H1 (cell line): ENCODE measurements around the gene RELL2. TPM values are rescaled to one million over a fixed set of nuclear protein-coding genes. Genes with fewer than 3 reads are reported as not detected.
A peak's percentile ranks its signal among the peaks of the same experiment; 100 is the strongest.

Source experiments
- TAF7 ChIP-seq: optimal IDR thresholded peaks from 2 replicates; pipeline ENCODE3; 2011; ENCODE audit warnings: low read depth, mild to moderate bottlenecking, inconsistent platforms, low read length, moderate library complexity, borderline replicate concordance
- polyA plus RNA-seq, 7 experiments: library from polyadenylated mRNA; depleted of rRNA in 3 of 7; stranded (reverse) in 5 of 7; unstranded in 2 of 7; fragments of >200 nt in 5 of 7; fragments of 200-250 nt in 2 of 7; gene quantifications; 1 replicate in 5 of 7; 2 replicates in 1 of 7; 4 replicates in 1 of 7; pipeline versions ENCODE4 v1.2.1 to v1.2.3, GENCODE V29; 2011 to 2013; ENCODE audit warnings: missing spikeins in 2 of 7, mixed read lengths in 2 of 7
- total RNA-seq: library from RNA; stranded (reverse); fragmentation: NEBNext Ultra II Directional; extraction: Animal tissue kit (Norgen Biotek cat#: 25700); gene quantifications from 2 replicates; pipeline ENCODE4 v1.2.1, GENCODE V29; 2021
- TF ChIP-seq, protein P1 (sequence below): IDR thresholded peaks from 2 replicates; pipeline ENCODE4 v1.6.1; 2012; ENCODE audit warnings: inconsistent platforms

Gene RELL2
- total and polyA plus RNA-seq, 2 of the 8 experiments (the other 6 are each of a cell fraction or from before 2014, with no cell fraction given) = 18.6 to 23.7 TPM

DNA sequence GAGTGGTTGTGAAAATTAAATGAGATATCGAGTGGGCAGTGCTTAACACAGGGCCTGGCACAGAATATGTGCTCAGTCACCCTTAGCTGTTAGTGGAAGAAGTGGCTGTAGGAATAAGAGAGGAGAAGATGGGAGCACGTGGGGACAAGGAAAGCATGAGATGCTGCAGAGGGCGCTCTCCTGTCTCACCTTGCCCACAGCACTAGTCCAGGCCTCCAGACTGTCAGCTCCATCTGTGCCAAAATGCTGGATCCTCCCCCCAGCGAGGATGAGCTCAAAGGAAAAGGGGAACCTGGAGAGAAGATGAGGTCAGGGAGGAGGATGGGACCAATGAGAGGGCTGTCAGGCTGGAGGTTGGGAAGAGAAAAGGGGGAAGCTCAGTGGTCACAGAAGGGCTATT, 32.7 kb downstream of the RELL2 start (continued):
- no peak for TF ChIP-seq TAF7
- TF ChIP-seq, protein P1, sequence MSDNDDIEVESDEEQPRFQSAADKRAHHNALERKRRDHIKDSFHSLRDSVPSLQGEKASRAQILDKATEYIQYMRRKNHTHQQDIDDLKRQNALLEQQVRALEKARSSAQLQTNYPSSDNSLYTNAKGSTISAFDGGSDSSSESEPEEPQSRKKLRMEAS = peak; percentile 37; the same call in 1 of the 2 replicates
